Prostate gland (tissue), 2 donors: ENCODE results near the gene HDGF. TPM values are rescaled to one million over a fixed set of nuclear protein-coding genes. Genes with fewer than 3 reads are reported as not detected.

Experiments
- DNase-seq: peaks from one replicate; pipeline ENCODE4 v3.0.0-alpha.2; 2019; ENCODE audit warnings: low spot score
- H3K27ac ChIP-seq, 2 donors: fragments of 200-600 bp; sonication (generic); 2 replicates each; pipeline ENCODE4 v1.5.1; 2017 to 2019
- H3K27me3 ChIP-seq: fragments of 200-600 bp; sonication (generic); replicated peaks from 2 replicates; pipeline ENCODE4 v1.5.1; 2019; ENCODE audit not compliant: insufficient read depth
- H3K36me3 ChIP-seq, 2 donors: fragments of 200-600 bp; sonication (generic); 1 replicate in 1 of 2; 2 replicates in 1 of 2; pipeline versions ENCODE4 v1.5.1 to v1.8.1; 2017 to 2019
- H3K4me1 ChIP-seq: fragments of 200-600 bp; sonication (generic); replicated peaks from 2 replicates; pipeline ENCODE4 v1.5.1; 2019
- H3K4me3 ChIP-seq, 2 donors: fragments of 200-600 bp; sonication (generic); 2 replicates each; pipeline ENCODE4 v1.5.1; 2017 to 2019
- H3K9me3 ChIP-seq: fragments of 200-600 bp; sonication (generic); 2 replicates; pipeline ENCODE4 v1.5.1; 2017
- CTCF ChIP-seq, 4 experiments: fragments of 200-600 bp in 2 of 4; fragments of 450-650 bp in 2 of 4; sonication (generic) in 2 of 4; IDR thresholded peaks; 1 replicate in 3 of 4; 2 replicates in 1 of 4; pipeline ENCODE4 v1.5.1; 2016 to 2019; ENCODE audit warnings: antibody characterized with exemption in 4 of 4, mild to moderate bottlenecking in 2 of 4, moderate library complexity in 2 of 4
- POLR2A ChIP-seq: fragments of 450-650 bp; IDR thresholded peaks from one replicate; pipeline ENCODE4 v1.6.1; 2016; ENCODE audit warnings: antibody characterized with exemption, mild to moderate bottlenecking
- POLR2AphosphoS5 ChIP-seq: sonication (generic); formaldehyde crosslinking; IDR thresholded peaks from one replicate; pipeline ENCODE4 v1.6.1; 2017; ENCODE audit warnings: antibody characterized with exemption
- WGBS: methylation state at CpG from one replicate; pipeline ENCODE4 v1.1.5; 2018; 5-methylcytosine and 5-hydroxymethylcytosine counted together
- intact Hi-C: fragments of 100-400 bp; cut with DNase I; formaldehyde crosslinking; loops from one replicate; pipeline ENCODE4 v1.14.2; 2022
- total RNA-seq, 2 donors: library from RNA; depleted of rRNA; stranded (reverse); fragments of >200 nt; gene quantifications; one replicate each; pipeline ENCODE4 v1.1.0, GENCODE V29; 2016

The HDGF gene
- total RNA-seq, 2 donors from 2014 or later, result 124 to 156 TPM

GRCh38 chr1:156746406-156746727, 5.1 kb downstream of the HDGF start:
- no peak for TF ChIP-seq POLR2AphosphoS5
- TF ChIP-seq CTCF (IDR thresholded peaks at IDR 0.05), result no peak
- TF ChIP-seq POLR2A, result no peak
- peaks cover 4 to 20% of the 10 kb centered on the region in 2 donors for H3K36me3 ChIP-seq
- H3K27me3 ChIP-seq, result no peaks in the 10 kb centered on the region
- 52% methylated on average over 9 of the region's 9 CpGs for WGBS
- H3K4me3 ChIP-seq, result peak overlapping the region; percentile 39 to 99
- no peaks in the 10 kb centered on the region for H3K9me3 ChIP-seq
- peak overlapping the region; percentile 96 to 97 for H3K27ac ChIP-seq
- intact Hi-C loops, result no loop called here
- DNase-seq, result no peak
- H3K4me1 ChIP-seq, result peaks cover 26% of the 10 kb centered on the region

DNA sequence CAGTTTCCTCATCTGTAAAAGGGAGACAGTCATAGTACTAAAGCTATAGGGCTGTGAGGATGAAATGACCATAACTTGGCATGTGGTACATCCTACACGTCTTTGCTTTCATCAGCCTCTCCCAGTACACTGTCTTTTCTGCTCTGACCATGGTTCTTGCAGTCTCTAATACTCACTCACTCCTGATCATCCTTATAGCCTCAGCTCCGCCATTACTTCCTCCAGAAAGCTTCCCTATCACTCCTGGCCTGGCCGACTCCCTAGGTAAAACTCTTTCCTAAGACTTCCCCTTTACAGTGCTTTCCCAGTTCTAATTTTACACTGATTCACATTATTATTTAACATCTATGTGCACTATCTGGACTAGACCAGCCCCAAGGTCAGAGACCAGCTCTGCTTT, 5.6 kb downstream of the HDGF start:
- TF ChIP-seq POLR2A (no peak), POLR2AphosphoS5 (no peak), CTCF (IDR thresholded peaks at IDR 0.05) (no peak)

GRCh38 chr1:156744786-156745419, 6.6 kb downstream of the HDGF start:
- Histone ChIP-seq H3K36me3 (peaks cover 4 to 20% of the 10 kb centered on the region in 2 donors), H3K9me3 (no peaks in the 10 kb centered on the region), H3K4me1 (peaks cover 26% of the 10 kb centered on the region), H3K4me3 (no peak overlapping the region), H3K27me3 (no peaks in the 10 kb centered on the region), H3K27ac (peak overlapping the region in 1 of 2 donors; percentile 8)
- intact Hi-C loops, result no loop called here
- 83% methylated on average over 14 of the region's 14 CpGs for WGBS
- no peak for DNase-seq
- TF ChIP-seq POLR2A, result no peak
- no peak for TF ChIP-seq CTCF (IDR thresholded peaks at IDR 0.05)
- TF ChIP-seq POLR2AphosphoS5, result no peak

More for the DNA sequence above, 5.6 kb downstream of the HDGF start:
- H3K4me3 ChIP-seq, result no peak overlapping the region
- H3K27me3 ChIP-seq, result no peaks in the 10 kb centered on the region
- peak overlapping the region; percentile 96 to 97 for H3K27ac ChIP-seq
- H3K4me1 ChIP-seq, result peaks cover 26% of the 10 kb centered on the region
- DNase-seq, result no peak
- intact Hi-C loops, result no loop called here
- 79% methylated on average over 3 of the region's 3 CpGs for WGBS
- H3K9me3 ChIP-seq, result no peaks in the 10 kb centered on the region
- peaks cover 4 to 20% of the 10 kb centered on the region in 2 donors for H3K36me3 ChIP-seq

- Histone ChIP-seq H3K27me3 (no peaks in the 10 kb centered on the region), H3K9me3 (no peaks in the 10 kb centered on the region), H3K4me1 (peaks cover 26% of the 10 kb centered on the region), H3K27ac (peak overlapping the region in 1 of 2 donors; percentile 8), H3K4me3 (no peak overlapping the region), H3K36me3 (peaks cover 4 to 20% of the 10 kb centered on the region in 2 donors)
- no peak for TF ChIP-seq CTCF (IDR thresholded peaks at IDR 0.05)
- TF ChIP-seq POLR2A, result no peak
- TF ChIP-seq POLR2AphosphoS5, result no peak
- WGBS, result 79% methylated on average over 12 of the region's 12 CpGs
- DNase-seq, result no peak
- intact Hi-C loops, result no loop called here
Observed at GRCh38 chr1:156744344-156744743, 7.1 kb downstream of the HDGF start.
